GM12801 (cell line): ENCODE measurements around the gene OR2A5.

Source experiments
- TF ChIP-seq, protein P1 (sequence below): IDR thresholded peaks from one replicate; pipeline ENCODE4 v1.5.1; 2011; ENCODE audit warnings: control low read depth; ENCODE audit not compliant: insufficient read length; ENCODE audit errors: extremely low read depth

OR2A5 gene

GRCh38 chr7:144100607-144101006, 51.9 kb downstream of the OR2A5 start:
- TF ChIP-seq, protein P1, sequence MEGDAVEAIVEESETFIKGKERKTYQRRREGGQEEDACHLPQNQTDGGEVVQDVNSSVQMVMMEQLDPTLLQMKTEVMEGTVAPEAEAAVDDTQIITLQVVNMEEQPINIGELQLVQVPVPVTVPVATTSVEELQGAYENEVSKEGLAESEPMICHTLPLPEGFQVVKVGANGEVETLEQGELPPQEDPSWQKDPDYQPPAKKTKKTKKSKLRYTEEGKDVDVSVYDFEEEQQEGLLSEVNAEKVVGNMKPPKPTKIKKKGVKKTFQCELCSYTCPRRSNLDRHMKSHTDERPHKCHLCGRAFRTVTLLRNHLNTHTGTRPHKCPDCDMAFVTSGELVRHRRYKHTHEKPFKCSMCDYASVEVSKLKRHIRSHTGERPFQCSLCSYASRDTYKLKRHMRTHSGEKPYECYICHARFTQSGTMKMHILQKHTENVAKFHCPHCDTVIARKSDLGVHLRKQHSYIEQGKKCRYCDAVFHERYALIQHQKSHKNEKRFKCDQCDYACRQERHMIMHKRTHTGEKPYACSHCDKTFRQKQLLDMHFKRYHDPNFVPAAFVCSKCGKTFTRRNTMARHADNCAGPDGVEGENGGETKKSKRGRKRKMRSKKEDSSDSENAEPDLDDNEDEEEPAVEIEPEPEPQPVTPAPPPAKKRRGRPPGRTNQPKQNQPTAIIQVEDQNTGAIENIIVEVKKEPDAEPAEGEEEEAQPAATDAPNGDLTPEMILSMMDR: no peak

DNA sequence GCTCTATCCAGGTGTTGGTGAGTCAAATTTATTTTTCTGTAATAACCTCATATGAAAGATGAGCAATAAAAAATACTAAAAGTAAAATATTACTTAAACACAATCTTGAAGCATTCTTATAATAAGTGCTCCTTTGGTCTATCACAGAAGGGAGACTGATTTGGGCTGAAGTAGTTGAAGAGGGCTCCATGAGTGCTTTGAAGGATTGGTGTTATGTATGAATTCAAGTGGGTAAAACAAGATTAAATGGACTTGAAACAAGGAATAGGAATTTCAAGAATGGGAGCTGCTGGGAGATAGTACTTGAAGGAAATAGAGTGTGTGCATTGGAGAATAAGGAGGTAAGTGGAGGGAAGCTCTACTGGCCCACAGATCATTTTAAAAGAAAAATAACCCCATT, 53.3 kb downstream of the OR2A5 start:
- TF ChIP-seq, protein P1: no peak

DNA sequence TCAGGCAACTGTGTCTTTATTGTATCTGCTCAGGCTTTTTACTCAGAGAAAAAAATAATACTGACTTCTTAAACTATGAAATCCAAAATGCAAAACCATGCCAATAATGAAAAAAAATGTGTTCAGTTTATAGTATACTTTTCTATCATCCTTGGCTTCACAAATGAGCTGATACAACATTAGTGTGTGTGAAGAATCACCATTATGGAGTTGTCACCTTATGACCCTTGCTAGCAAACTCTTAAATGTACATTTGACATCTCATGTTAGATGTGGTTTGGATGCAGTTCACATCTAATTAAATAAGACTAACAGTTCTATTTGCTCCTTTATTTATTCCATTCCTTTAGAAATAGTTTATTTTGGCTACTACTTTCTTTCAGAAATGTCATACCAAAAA, 56.5 kb downstream of the OR2A5 start:
- TF ChIP-seq, protein P1: no peak
